HEK293 (cell line): ENCODE data around the gene CTDNEP1.

Experiments
- GLI2 ChIP-seq: fragments of 450-650 bp; formaldehyde crosslinking; IDR thresholded peaks from 2 replicates; pipeline ENCODE4; 2017; ENCODE audit warnings: missing biosample characterization, missing genetic modification characterization, low read depth, borderline replicate concordance
- KLF10 ChIP-seq: fragments of 450-650 bp; IDR thresholded peaks from 2 replicates; pipeline ENCODE4 v1.5.1; 2018; ENCODE audit warnings: missing biosample characterization, mild to moderate bottlenecking, missing genetic modification characterization
- KLF7 ChIP-seq: fragments of 450-650 bp; formaldehyde crosslinking; IDR thresholded peaks from 2 replicates; pipeline ENCODE4 v1.5.1; 2016; ENCODE audit warnings: missing biosample characterization, missing genetic modification characterization, borderline replicate concordance
- PRDM2 ChIP-seq: fragments of 450-650 bp; formaldehyde crosslinking; IDR thresholded peaks from 2 replicates; pipeline ENCODE4 v1.5.1; 2016; ENCODE audit warnings: missing biosample characterization, missing genetic modification characterization, borderline replicate concordance
- SP7 ChIP-seq: fragments of 450-650 bp; formaldehyde crosslinking; IDR thresholded peaks from 2 replicates; pipeline ENCODE4 v1.5.1; 2016; ENCODE audit warnings: missing biosample characterization, missing genetic modification characterization
- TSHZ1 ChIP-seq: fragments of 450-650 bp; formaldehyde crosslinking; IDR thresholded peaks from 2 replicates; pipeline ENCODE4 v1.5.1; 2016; ENCODE audit warnings: missing biosample characterization, missing genetic modification characterization, borderline replicate concordance
- WT1 ChIP-seq: fragments of 450-650 bp; formaldehyde crosslinking; IDR thresholded peaks from 2 replicates; pipeline ENCODE4 v1.5.1; 2016; ENCODE audit warnings: missing biosample characterization, missing genetic modification characterization
- ZBTB21 ChIP-seq: fragments of 450-650 bp; formaldehyde crosslinking; IDR thresholded peaks from 2 replicates; pipeline ENCODE4 v1.5.1; 2017; ENCODE audit warnings: missing biosample characterization, missing genetic modification characterization
- ZBTB6 ChIP-seq: fragments of 450-650 bp; formaldehyde crosslinking; IDR thresholded peaks from 2 replicates; pipeline ENCODE4 v1.5.1; 2017; ENCODE audit warnings: missing biosample characterization, missing genetic modification characterization
- ZBTB7A ChIP-seq: fragments of 450-650 bp; formaldehyde crosslinking; IDR thresholded peaks from 2 replicates; pipeline ENCODE4 v1.5.1; 2016; ENCODE audit warnings: low read depth, missing biosample characterization, missing genetic modification characterization
- ZEB2 ChIP-seq: fragments of 450-650 bp; formaldehyde crosslinking; IDR thresholded peaks from 2 replicates; pipeline ENCODE4 v1.5.1; 2016; ENCODE audit warnings: missing biosample characterization, missing genetic modification characterization
- ZNF112 ChIP-seq: fragments of 450-650 bp; formaldehyde crosslinking; IDR thresholded peaks from 2 replicates; pipeline ENCODE4 v1.5.0; 2017; ENCODE audit warnings: missing biosample characterization, missing genetic modification characterization
- ZNF138 ChIP-seq: fragments of 450-650 bp; formaldehyde crosslinking; IDR thresholded peaks from 2 replicates; pipeline ENCODE4 v1.5.1; 2016; ENCODE audit warnings: missing biosample characterization, missing genetic modification characterization, borderline replicate concordance
- ZNF148 ChIP-seq: fragments of 450-650 bp; formaldehyde crosslinking; IDR thresholded peaks from 2 replicates; pipeline ENCODE4 v1.5.0; 2017; ENCODE audit warnings: missing biosample characterization, missing genetic modification characterization, borderline replicate concordance
- ZNF16 ChIP-seq: fragments of 450-650 bp; formaldehyde crosslinking; IDR thresholded peaks from 2 replicates; pipeline ENCODE4 v1.5.1; 2016; ENCODE audit warnings: low read depth, missing biosample characterization, missing genetic modification characterization
- ZNF211 ChIP-seq: fragments of 450-650 bp; formaldehyde crosslinking; IDR thresholded peaks from 2 replicates; pipeline ENCODE4 v1.5.1; 2016; ENCODE audit warnings: low read depth, missing biosample characterization, missing genetic modification characterization
- ZNF221 ChIP-seq: fragments of 450-650 bp; formaldehyde crosslinking; IDR thresholded peaks from 2 replicates; pipeline ENCODE4 v1.5.1; 2017; ENCODE audit warnings: missing biosample characterization, missing genetic modification characterization, borderline replicate concordance
- ZNF335 ChIP-seq: fragments of 450-650 bp; formaldehyde crosslinking; conservative IDR thresholded peaks from 2 replicates; pipeline ENCODE4 v1.5.1; 2016; ENCODE audit warnings: missing biosample characterization, missing genetic modification characterization
- ZNF362 ChIP-seq: fragments of 450-650 bp; formaldehyde crosslinking; IDR thresholded peaks from 2 replicates; pipeline ENCODE4 v1.5.1; 2016; ENCODE audit warnings: missing biosample characterization, missing genetic modification characterization
- ZNF404 ChIP-seq: fragments of 450-650 bp; formaldehyde crosslinking; IDR thresholded peaks from 2 replicates; pipeline ENCODE4 v1.5.1; 2017; ENCODE audit warnings: missing biosample characterization, missing genetic modification characterization
- ZNF433 ChIP-seq: fragments of 450-650 bp; formaldehyde crosslinking; IDR thresholded peaks from 2 replicates; pipeline ENCODE4 v1.5.1; 2016; ENCODE audit warnings: missing biosample characterization, missing genetic modification characterization, low read depth
- ZNF561 ChIP-seq: fragments of 450-650 bp; IDR thresholded peaks from 2 replicates; pipeline ENCODE4 v1.5.1; 2018; ENCODE audit warnings: missing biosample characterization, missing genetic modification characterization, borderline replicate concordance
- ZNF658 ChIP-seq: fragments of 450-650 bp; formaldehyde crosslinking; IDR thresholded peaks from 2 replicates; pipeline ENCODE4; 2016; ENCODE audit warnings: missing biosample characterization, missing genetic modification characterization
- ZNF660 ChIP-seq: fragments of 450-650 bp; IDR thresholded peaks from 2 replicates; pipeline ENCODE4 v1.5.1; 2018; ENCODE audit warnings: missing biosample characterization, mild to moderate bottlenecking, missing genetic modification characterization
- ZNF777 ChIP-seq: fragments of 450-650 bp; formaldehyde crosslinking; IDR thresholded peaks from 2 replicates; pipeline ENCODE4 v1.5.1; 2017; ENCODE audit warnings: missing biosample characterization, missing genetic modification characterization, borderline replicate concordance

CTDNEP1 gene

GRCh38 chr17:7258731-7259554 lies 7.4 kb upstream of the CTDNEP1 start (continued):
- no peak for TF ChIP-seq ZNF148 (tag by site-specific recombination)
- TF ChIP-seq ZEB2 (tag by site-specific recombination) = peak; percentile 47; the same call in 1 of the 2 replicates
- TF ChIP-seq KLF7 (tag by site-specific recombination) = peak; percentile 81
- no peak for TF ChIP-seq ZNF658 (tag by site-specific recombination)
- no peak for TF ChIP-seq WT1 (tag by site-specific recombination)
- no peak for TF ChIP-seq ZNF777
- TF ChIP-seq ZBTB7A (tag by site-specific recombination) = no peak
- no peak for TF ChIP-seq ZNF404 (tag by site-specific recombination)
- no peak for TF ChIP-seq ZNF433 (tag by site-specific recombination)
- TF ChIP-seq ZNF362 (tag by site-specific recombination) = no peak
- TF ChIP-seq KLF10 (tag by site-specific recombination) = peak; percentile 75
- peak; percentile 68 for TF ChIP-seq ZBTB6 (tag by site-specific recombination)
- TF ChIP-seq ZNF112 (tag by site-specific recombination) = no peak
- TF ChIP-seq PRDM2 = no peak
- no peak for TF ChIP-seq ZNF561
- TF ChIP-seq ZNF16 (tag by site-specific recombination) = no peak
- TF ChIP-seq ZNF335 (tag by site-specific recombination) = no peak; the same call in 1 of the 2 replicates
- no peak for TF ChIP-seq ZNF221 (tag by site-specific recombination)
- TF ChIP-seq TSHZ1 (tag by site-specific recombination) = no peak
- TF ChIP-seq ZNF660 = peak; percentile 82
- TF ChIP-seq ZBTB21 (tag by site-specific recombination) = peak; percentile 51; the same call in 1 of the 2 replicates
- TF ChIP-seq SP7 (tag by site-specific recombination) = peak; percentile 47; the same call in 1 of the 2 replicates
- TF ChIP-seq ZNF138 (tag by site-specific recombination) = no peak
- TF ChIP-seq GLI2 = no peak
- TF ChIP-seq ZNF211 (tag by site-specific recombination) = no peak
